HG03039 (cell line): ENCODE data around the gene PSME3IP1.
"Not testable (repeated sequence)": the region's sequence is repeated elsewhere in the genome, so short reads cannot be mapped to it uniquely, and the experiment has no call there.

ENCODE experiments used
- ATAC-seq: cut with Tn5 transposase; IDR thresholded peaks from one replicate; pipeline ENCODE4 v1.9.1; 2021; ENCODE audit warnings: mild to moderate bottlenecking, moderate library complexity; ENCODE audit not compliant: unreplicated experiment

Gene PSME3IP1

DNA sequence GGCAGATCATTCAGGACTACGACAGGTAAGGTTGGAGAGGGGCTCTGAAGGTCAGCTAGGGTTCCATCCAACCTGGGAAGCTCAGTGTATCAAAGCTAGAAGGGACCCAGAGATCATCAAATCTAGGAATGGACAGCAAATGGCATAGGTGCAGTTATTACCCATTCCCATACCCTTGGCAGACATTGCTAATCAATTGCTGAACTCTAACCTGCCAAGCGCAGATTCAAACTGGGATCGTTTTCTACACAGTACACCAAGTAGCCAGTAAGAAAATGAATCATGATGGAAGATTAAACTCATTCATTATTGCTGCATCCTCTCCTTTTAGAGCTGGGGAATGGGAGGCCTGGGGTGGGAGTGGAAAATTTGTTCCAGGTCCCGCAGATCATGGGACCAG is 59.9 kb downstream of the PSME3IP1 start:
- ATAC-seq, result no peak

GRCh38 chr16:57125376-57125775 is 60.5 kb downstream of the PSME3IP1 start:
- ATAC-seq, result no peak

GRCh38 chr16:57123974-57124674 is 61.7 kb downstream of the PSME3IP1 start:
- no peak for ATAC-seq

GRCh38 chr16:57123216-57123973 is 62.4 kb downstream of the PSME3IP1 start:
- no peak for ATAC-seq

- ATAC-seq, result no peak
Measured at GRCh38 chr16:57118461-57119084, 67.3 kb downstream of the PSME3IP1 start.

GRCh38 chr16:57115514-57116182 is 70.2 kb downstream of the PSME3IP1 start:
- no peak for ATAC-seq

DNA sequence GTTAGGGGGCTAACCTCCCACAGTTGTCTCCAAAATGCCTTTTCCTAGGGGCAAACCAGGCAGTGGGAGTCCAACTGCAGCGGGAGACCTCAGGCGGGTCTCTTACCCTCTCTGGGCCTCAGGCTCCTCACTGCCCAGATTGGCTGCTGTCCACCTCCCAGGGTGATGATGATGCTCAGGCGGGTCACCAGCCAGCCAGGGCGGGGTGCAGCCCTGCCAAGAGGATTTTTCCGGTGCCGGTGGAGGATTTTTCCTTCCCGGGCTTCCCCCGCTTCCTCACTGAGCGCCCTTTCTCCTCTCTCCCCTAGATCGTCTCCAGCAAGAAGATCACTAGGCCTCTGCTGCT is 70.7 kb downstream of the PSME3IP1 start:
- no peak for ATAC-seq

DNA sequence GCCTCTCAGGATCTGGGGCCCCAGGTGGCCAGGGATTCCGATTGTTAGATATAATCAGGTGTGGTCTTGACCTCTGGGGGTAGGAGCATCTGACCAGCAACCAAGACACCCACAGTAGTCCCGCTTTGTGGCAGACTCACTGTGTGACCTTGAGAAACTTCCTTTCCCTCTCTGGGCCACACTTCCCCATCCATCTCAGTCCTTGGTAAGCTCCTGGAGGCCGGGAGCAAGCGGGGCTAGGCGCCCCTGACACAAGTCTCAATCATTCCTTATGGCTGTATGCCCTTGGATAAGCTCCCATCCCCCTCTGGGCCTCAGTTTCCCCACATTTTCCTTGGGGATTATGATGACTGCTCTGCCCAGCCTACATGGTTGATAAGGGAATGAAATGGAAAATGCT is 72.2 kb downstream of the PSME3IP1 start:
- ATAC-seq, result no peak

DNA sequence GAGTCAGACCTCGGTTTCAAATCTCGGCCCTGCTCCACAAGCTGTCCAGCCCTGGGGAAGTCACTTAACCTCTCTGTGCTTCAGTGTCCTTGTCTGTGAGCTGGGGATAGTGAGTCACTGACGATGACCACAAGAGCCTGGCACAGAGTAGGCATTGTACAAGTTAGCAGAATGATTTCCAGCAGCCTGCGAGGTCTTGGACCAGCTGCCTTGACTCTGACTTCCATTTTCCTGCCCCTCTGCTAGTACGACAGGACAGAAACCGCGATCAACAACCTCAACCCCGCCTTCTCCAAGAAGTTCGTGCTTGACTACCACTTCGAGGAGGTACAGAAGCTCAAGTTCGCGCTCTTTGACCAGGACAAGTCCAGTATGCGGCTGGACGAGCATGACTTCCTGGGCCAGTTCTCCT is 72.8 kb downstream of the PSME3IP1 start:
- no peak for ATAC-seq

GRCh38 chr16:57112403-57113041 is 73.3 kb downstream of the PSME3IP1 start:
- no peak for ATAC-seq

- no peak for ATAC-seq
Measured at GRCh38 chr16:57111420-57111819, 74.4 kb downstream of the PSME3IP1 start.

- no peak for ATAC-seq
Measured at GRCh38 chr16:57110937-57111336, 74.9 kb downstream of the PSME3IP1 start.

DNA sequence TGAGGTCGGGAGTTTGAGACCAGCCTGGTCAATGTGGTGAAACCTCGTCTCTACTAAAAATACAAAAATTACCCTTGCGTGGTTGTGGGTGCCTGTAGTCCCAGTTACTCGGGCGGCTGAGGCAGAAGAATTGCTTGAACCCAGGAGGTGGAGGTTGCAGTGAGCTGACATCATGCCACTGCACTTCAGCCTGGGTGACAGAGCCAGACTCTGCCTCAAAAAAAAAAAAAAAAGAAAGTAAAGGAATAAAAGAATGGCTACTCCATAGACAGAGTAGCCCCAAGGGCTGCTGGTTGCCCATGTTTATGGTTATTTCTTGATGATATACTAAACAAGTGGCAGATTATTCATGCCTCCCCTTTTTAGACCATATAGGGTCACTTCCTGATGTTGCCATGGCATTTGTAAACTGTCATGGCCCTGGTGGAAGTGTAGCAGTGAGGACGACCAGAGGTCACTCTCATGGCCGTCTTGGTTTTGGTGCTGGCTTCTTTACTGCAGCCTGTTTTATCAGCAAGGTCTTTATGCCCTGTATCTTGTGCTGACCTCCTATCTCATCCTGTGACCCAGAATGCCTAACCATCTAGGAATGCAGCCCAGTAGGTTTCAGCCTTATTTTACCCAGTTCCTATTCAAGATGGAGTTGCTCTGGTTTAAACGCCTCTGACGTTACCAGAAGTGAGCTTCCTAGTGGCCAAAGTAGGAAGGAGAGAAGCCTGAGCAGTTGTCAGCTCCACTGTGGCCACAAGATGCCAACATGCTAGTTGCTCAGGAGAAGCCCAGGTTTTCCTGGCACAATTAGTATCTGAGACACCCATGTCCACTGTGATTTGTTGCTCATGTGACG is 76.4 kb downstream of the PSME3IP1 start:
- ATAC-seq, result not testable (repeated sequence)

GRCh38 chr16:57108432-57108831 is 77.4 kb downstream of the PSME3IP1 start:
- ATAC-seq, result no peak

GRCh38 chr16:57107321-57107922 is 78.4 kb downstream of the PSME3IP1 start:
- no peak for ATAC-seq

DNA sequence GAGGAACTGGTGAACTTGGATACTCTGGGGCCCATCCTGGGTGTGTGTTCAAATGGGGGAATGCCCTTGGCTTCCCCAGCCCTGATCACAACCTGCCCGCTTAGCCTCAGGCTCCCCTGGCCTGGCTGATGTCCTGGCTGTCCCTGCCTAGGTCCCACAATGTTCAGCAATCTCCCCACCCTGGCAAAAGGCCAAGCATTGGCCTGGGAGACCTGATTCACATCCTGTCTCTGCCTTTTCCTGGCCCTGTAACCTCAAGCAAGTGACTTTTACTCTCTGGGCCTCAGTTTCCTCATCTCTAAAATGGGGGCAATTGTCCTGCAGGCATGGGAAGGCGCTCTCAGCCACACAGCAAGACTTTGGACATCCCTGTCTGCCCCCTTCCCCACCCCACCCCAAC is 79.1 kb downstream of the PSME3IP1 start:
- no peak for ATAC-seq

GRCh38 chr16:57105184-57105583 is 80.7 kb downstream of the PSME3IP1 start:
- ATAC-seq, result no peak

- ATAC-seq, result no peak
Measured at GRCh38 chr16:57104706-57105105, 81.1 kb downstream of the PSME3IP1 start.

- ATAC-seq, result no peak
Measured at GRCh38 chr16:57102888-57103851, 82.7 kb downstream of the PSME3IP1 start.
